Right cardiac atrium (tissue), 5 donors: ENCODE data around the gene BCAR3. TPM values are rescaled to one million over a fixed set of nuclear protein-coding genes. Genes with fewer than 3 reads are reported as not detected.
"Not testable (repeated sequence)": the region's sequence is repeated elsewhere in the genome, so short reads cannot be mapped to it uniquely, and the experiment has no call there.

ENCODE experiments used
- ATAC-seq, 2 donors: fragments of 200-7000 bp; cut with Tn5 transposase; one replicate each; pipeline versions ENCODE4 v1.8.0 to v1.9.1; 2020; ENCODE audit warnings: moderate library complexity in 2 of 2, mild to moderate bottlenecking in 1 of 2
- DNase-seq, 3 donors: peaks; one replicate each; pipeline ENCODE4 v3.0.0-alpha.2; 2020
- H3K27ac ChIP-seq: one replicate; pipeline ENCODE4 v1.5.1; 2013; ENCODE audit warnings: mild to moderate bottlenecking, low read length, control low read depth, moderate library complexity
- H3K27me3 ChIP-seq: one replicate; pipeline ENCODE4 v1.6.1; 2013; ENCODE audit not compliant: control insufficient read depth, insufficient read depth
- H3K4me1 ChIP-seq: one replicate; pipeline ENCODE4 v1.6.1; 2013; ENCODE audit warnings: low read length; ENCODE audit not compliant: control insufficient read depth, insufficient read depth
- H3K4me3 ChIP-seq: one replicate; pipeline ENCODE4 v1.5.1; 2013; ENCODE audit warnings: low read length, control low read depth
- H3K9me3 ChIP-seq: one replicate; pipeline ENCODE4 v1.6.1; 2013; ENCODE audit warnings: low read length; ENCODE audit not compliant: control insufficient read depth
- WGBS: extraction: QIAGEN DNeasy Blood & Tissue Kit; methylation state at CpG from one replicate; pipeline ENCODE4 v1.1.7; 2013; 5-methylcytosine and 5-hydroxymethylcytosine counted together
- intact Hi-C, 4 donors: fragments of 100-400 bp; cut with DNase I; formaldehyde crosslinking; loops; one replicate each; pipeline versions ENCODE4 v1.11.0 to v1.14.0; 2022 to 2023
- polyA plus RNA-seq: library from polyadenylated mRNA; stranded (reverse); fragments of 200-250 nt; gene quantifications from one replicate; pipeline ENCODE4 v1.2.3, GENCODE V29; 2013
- total RNA-seq, 4 donors: library from RNA; stranded (reverse); fragmentation: NEBNext Ultra II Directional; extraction: Animal tissue kit (Norgen Biotek cat#: 25700); gene quantifications; one replicate each; pipeline ENCODE4 v1.2.1, GENCODE V29; 2021
- donor health status: healthy with polysubstance abuse.
- donor health status: DM: no; HTN: yes; CAD: no.
- donor health status: DM: no; HTN: no; CAD: no.
- donor health status: DM: no; HTN: yes; CAD: no; lungs with severe emphysema.
- donor health status: DM: yes; HTN: yes; CAD: no.

The BCAR3 gene
- total and polyA plus RNA-seq, 5 donors = 10.1 to 17.4 (median 12.6) TPM

- peaks cover 48% of the 10 kb centered on the region for H3K4me1 ChIP-seq
- no peaks in the 10 kb centered on the region for H3K9me3 ChIP-seq
- H3K27me3 ChIP-seq = no peaks in the 10 kb centered on the region
- H3K4me3 ChIP-seq = no peak overlapping the region
- ATAC-seq = no peak
- peak overlapping the region; percentile 22 for H3K27ac ChIP-seq
- intact Hi-C loops = no loop called here
- no peak for DNase-seq
- 87% methylated on average over 5 of the region's 5 CpGs for WGBS
Observed at GRCh38 chr1:93668121-93668520, 13.5 kb downstream of the BCAR3 start.

- ATAC-seq (no peak), DNase-seq (no peak)
- Histone ChIP-seq H3K4me3 (no peak overlapping the region), H3K27me3 (no peaks in the 10 kb centered on the region), H3K27ac (peak overlapping the region; percentile 22), H3K4me1 (peaks cover 46% of the 10 kb centered on the region), H3K9me3 (no peaks in the 10 kb centered on the region)
- intact Hi-C loops = no loop called here
- WGBS = 76% methylated on average over 4 of the region's 4 CpGs
Observed at GRCh38 chr1:93667642-93668041, 14.0 kb downstream of the BCAR3 start.

- no peak overlapping the region for H3K4me3 ChIP-seq
- DNase-seq (peak in 1 of 3 donors; percentile 60), ATAC-seq (no peak)
- H3K27me3 ChIP-seq = no peaks in the 10 kb centered on the region
- intact Hi-C loops = no loop called here
- no peaks in the 10 kb centered on the region for H3K9me3 ChIP-seq
- WGBS = 67% methylated on average over 14 of the region's 14 CpGs
- peak overlapping the region; percentile 20 for H3K27ac ChIP-seq
- peaks cover 42% of the 10 kb centered on the region for H3K4me1 ChIP-seq
Observed at GRCh38 chr1:93666613-93667384, 14.8 kb downstream of the BCAR3 start.

- Histone ChIP-seq H3K27ac (peak overlapping the region; percentile 88), H3K9me3 (no peaks in the 10 kb centered on the region), H3K4me3 (no peak overlapping the region), H3K4me1 (peaks cover 38% of the 10 kb centered on the region), H3K27me3 (no peaks in the 10 kb centered on the region)
- intact Hi-C loops = no loop called here
- WGBS = 32% methylated on average over 3 of the region's 3 CpGs
- peak in 1 of 2 donors; percentile 4 for ATAC-seq
- no peak for DNase-seq
Observed at GRCh38 chr1:93665015-93665414, 16.6 kb downstream of the BCAR3 start.

GRCh38 chr1:93663208-93663614 lies 18.4 kb downstream of the BCAR3 start:
- no peaks in the 10 kb centered on the region for H3K9me3 ChIP-seq
- DNase-seq (no peak), ATAC-seq (no peak)
- WGBS = 74% methylated on average over 2 of the region's 2 CpGs
- no peak overlapping the region for H3K27ac ChIP-seq
- intact Hi-C loops = no loop called here
- H3K4me3 ChIP-seq = no peak overlapping the region
- H3K27me3 ChIP-seq = no peaks in the 10 kb centered on the region
- H3K4me1 ChIP-seq = peaks cover 33% of the 10 kb centered on the region

GRCh38 chr1:93662481-93663207 lies 19.0 kb downstream of the BCAR3 start:
- Histone ChIP-seq H3K4me3 (no peak overlapping the region), H3K27ac (no peak overlapping the region), H3K4me1 (peaks cover 29% of the 10 kb centered on the region), H3K27me3 (no peaks in the 10 kb centered on the region), H3K9me3 (no peaks in the 10 kb centered on the region)
- WGBS = 54% methylated on average over 7 of the region's 7 CpGs
- ATAC-seq (no peak), DNase-seq (no peak)
- intact Hi-C loops = no loop called here

- no peaks in the 10 kb centered on the region for H3K27me3 ChIP-seq
- WGBS = 59% methylated on average over 7 of the region's 7 CpGs
- intact Hi-C loops = no loop called here
- H3K9me3 ChIP-seq = no peaks in the 10 kb centered on the region
- peaks cover 23% of the 10 kb centered on the region for H3K4me1 ChIP-seq
- DNase-seq = no peak
- H3K4me3 ChIP-seq = no peak overlapping the region
- ATAC-seq = no peak
- H3K27ac ChIP-seq = peak overlapping the region; percentile 21
Observed at GRCh38 chr1:93661829-93662474, 19.7 kb downstream of the BCAR3 start.

- intact Hi-C loops, H3K4me3 ChIP-seq, H3K9me3 ChIP-seq, H3K27ac ChIP-seq, H3K27me3 ChIP-seq, DNase-seq, ATAC-seq: not testable (repeated sequence)
- H3K4me1 ChIP-seq = peaks cover 18% of the 10 kb centered on the region
- WGBS = 96% methylated on average over 9 of the region's 9 CpGs
Observed at GRCh38 chr1:93661341-93661740, 20.3 kb downstream of the BCAR3 start.

GRCh38 chr1:93659822-93660503 lies 21.7 kb downstream of the BCAR3 start:
- WGBS = 54% methylated on average over 9 of the region's 9 CpGs
- H3K4me1 ChIP-seq = peaks cover 10% of the 10 kb centered on the region
- ATAC-seq (peak; percentile 41 to 87), DNase-seq (peak; percentile 62 to 90 (median 89))
- H3K9me3 ChIP-seq = no peaks in the 10 kb centered on the region
- intact Hi-C loops = no loop called here
- no peaks in the 10 kb centered on the region for H3K27me3 ChIP-seq
- no peak overlapping the region for H3K4me3 ChIP-seq
- H3K27ac ChIP-seq = no peak overlapping the region

GRCh38 chr1:93658188-93658587 lies 23.4 kb downstream of the BCAR3 start:
- WGBS = 97% methylated on average over 5 of the region's 5 CpGs
- no peak overlapping the region for H3K4me3 ChIP-seq
- intact Hi-C loops = no loop called here
- H3K27me3 ChIP-seq = no peaks in the 10 kb centered on the region
- DNase-seq (no peak), ATAC-seq (no peak)
- H3K4me1 ChIP-seq = peaks cover 3% of the 10 kb centered on the region
- no peak overlapping the region for H3K27ac ChIP-seq
- no peaks in the 10 kb centered on the region for H3K9me3 ChIP-seq
